GM12873 (cell line): ENCODE data around the gene FASN.

ENCODE experiments used
- TF ChIP-seq, protein P1 (sequence below): IDR thresholded peaks from 2 replicates; pipeline ENCODE4 v1.5.1; 2012; ENCODE audit warnings: low read depth, mild to moderate bottlenecking, moderate library complexity, low read length, control low read depth; ENCODE audit not compliant: insufficient read depth; ENCODE audit errors: missing control alignments

FASN gene

DNA sequence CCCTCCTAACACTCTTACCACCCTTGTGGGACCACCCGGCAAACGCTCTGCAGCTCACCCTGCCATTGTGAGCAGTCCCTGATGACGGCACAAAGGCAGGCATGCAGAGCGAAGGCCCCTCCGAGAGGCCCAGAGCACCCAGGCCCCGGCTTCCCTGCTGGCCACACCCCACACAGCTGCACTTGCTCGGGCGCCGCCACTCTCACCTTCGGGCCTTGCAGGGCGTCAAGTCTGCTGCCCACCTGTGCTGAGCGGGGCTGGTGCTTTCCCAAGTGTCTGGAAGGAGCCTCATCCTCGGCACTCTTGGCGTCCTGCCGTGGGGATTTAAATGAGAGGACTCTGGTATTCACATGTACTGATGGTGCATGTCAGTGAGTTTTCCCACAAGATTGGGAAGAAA lies 30.3 kb upstream of the FASN start:
- TF ChIP-seq, protein P1, sequence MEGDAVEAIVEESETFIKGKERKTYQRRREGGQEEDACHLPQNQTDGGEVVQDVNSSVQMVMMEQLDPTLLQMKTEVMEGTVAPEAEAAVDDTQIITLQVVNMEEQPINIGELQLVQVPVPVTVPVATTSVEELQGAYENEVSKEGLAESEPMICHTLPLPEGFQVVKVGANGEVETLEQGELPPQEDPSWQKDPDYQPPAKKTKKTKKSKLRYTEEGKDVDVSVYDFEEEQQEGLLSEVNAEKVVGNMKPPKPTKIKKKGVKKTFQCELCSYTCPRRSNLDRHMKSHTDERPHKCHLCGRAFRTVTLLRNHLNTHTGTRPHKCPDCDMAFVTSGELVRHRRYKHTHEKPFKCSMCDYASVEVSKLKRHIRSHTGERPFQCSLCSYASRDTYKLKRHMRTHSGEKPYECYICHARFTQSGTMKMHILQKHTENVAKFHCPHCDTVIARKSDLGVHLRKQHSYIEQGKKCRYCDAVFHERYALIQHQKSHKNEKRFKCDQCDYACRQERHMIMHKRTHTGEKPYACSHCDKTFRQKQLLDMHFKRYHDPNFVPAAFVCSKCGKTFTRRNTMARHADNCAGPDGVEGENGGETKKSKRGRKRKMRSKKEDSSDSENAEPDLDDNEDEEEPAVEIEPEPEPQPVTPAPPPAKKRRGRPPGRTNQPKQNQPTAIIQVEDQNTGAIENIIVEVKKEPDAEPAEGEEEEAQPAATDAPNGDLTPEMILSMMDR, result no peak

DNA sequence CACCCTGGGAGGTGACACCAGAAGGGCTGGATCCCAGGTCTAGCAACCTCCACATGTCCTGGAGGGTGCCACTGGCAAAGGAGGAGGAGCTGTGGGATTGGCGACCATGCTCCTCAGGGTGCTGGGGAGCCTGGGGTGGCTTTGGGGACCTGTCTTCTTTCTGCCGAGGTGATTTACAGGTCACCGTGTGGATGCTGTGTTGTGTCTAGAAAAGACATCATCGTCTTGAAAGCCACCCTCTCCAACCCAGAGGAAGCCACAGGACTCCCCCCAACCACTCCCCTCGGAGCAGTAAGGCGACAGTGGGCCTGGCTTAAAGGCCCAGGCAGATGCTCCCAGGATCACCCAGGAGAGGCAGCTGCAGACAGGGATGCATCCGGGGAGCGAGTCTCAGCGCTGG lies 29.7 kb upstream of the FASN start:
- TF ChIP-seq, protein P1, result no peak

DNA sequence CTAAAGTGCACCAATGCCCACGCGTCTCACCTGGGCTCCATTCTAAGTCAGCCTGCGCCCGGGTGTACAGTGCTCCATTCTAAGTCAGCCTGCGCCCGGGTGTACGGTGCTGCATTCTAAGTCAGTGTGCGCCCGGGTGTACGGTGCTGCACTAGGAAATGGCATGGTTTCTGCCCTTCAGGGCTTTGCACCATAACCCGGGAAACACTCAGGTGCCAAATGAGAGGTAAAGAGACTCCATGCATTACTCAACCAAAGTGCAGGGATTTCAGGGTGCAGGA lies 29.2 kb upstream of the FASN start:
- TF ChIP-seq, protein P1, result no peak

DNA sequence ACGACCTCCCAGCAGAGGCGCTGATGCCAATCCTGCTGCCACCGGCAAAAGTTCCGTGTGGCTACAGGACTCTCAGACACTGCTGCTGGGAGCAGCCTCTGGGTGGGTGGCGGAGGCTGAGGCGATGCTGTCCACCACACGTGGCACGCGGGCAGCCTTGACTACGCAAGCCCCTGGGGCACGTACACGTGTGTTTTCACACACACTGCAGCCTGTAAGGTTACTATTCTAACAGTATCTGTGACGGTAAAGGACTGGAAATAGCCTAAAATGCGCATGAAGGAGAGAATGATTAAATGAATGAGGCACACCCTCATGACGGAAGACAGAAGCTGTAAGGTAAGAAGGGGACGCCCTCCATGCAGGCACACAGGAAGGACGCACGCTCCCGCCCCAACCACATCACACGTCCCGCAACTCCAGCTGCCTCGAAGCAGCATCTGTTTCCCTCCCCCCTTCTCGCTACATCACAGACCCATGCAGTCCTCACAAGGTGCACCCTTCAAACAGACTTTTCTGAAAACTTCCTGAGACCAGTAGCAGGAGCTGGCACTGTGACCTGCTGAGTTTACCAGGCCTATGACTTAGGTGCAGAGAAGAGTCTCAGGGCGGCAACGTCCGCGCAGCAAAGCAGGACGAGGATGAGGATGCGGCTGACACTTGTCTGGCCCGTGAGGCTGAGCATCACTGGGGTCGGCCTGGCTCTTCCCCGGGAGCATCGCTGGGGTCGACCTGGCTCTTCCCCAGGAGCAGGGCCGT lies 28.7 kb upstream of the FASN start:
- TF ChIP-seq, protein P1, result no peak

DNA sequence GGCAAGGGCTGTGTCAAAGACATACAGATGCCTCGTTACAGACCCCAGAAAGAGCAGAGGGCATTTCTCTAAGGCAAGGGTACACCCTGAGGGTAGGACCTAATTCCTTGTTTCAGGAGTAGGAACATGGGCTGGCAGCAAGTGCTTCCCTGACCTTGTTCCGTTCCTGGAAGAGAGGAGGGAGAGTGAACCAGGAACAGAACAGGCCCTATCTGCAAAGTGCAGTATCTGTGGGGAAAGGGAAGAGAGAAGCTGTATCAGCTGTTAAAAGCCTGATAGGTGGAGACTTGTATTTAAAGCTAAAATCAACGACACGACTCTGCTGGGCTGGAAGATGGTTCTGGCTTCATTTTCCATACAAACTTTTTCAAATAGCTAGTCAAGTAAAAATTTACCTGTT lies 26.1 kb upstream of the FASN start:
- TF ChIP-seq, protein P1, result no peak

DNA sequence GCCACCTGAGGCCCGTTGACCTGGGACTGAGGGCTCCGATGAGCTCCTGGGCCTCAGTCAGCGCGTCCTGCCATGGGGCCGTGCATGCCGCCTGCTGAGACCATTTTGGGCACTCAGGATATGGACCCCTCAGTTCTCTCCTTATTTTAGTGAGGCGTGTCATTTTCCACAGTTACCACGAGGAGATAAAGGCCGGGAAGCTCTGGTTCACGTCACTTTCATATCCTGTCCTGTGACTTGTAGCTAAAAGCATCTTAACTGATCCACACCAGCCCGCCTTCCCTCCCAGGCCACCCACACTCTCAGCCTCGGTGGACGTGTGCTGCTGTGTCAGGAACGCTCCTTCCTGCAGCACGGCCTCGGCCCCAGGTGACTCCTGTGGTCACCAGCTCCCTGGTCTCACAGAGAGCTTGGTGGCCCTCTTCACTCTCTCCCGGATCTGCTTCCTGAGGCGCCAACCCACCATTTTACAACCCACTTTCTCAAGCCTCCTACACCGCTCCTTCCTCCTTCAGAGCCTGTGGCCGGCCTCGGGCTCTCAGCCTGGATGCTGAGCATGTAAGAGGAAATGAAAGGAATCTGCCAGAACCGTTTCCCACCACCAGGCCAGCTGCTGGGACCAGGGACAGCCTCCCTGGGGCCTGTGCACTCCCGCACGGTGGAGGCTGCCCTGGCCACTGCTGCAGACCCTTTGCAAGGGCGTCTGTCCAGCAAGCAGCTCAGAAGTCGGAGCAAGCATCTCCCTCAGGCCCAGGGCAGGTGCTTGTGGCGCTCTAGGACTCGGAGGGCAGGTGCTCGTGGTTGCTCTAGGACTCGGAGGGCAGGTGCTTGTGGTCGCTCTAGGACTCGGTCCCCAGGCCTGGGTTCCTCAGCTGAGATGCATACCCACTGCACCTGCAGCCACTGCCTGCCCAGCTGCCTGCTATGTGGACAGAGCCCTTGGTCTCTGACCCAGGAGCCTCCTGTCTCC lies 23.9 kb upstream of the FASN start:
- TF ChIP-seq, protein P1, result no peak

DNA sequence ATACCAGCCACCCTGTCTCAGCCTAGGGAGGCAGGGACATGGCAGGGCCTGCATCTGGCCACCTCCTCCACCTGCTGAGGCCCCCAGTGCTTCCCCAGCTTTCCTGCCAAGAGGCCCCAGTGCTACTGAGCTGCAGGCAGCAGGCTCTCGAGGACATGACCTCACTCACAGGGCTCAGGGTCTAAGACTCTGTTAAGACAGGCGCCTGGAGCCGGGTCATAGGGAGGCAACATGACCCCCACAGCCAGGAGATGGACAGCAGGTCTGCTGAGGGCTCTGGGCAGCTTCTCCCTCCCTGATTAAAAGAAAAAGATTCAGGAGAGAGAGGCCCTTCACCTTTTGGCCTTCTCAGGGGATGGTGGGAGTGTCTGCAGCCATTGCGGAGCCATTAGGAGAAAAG lies 23.2 kb upstream of the FASN start:
- TF ChIP-seq, protein P1, result no peak
